Epithelial cell of prostate (primary cell): ENCODE data around the gene SDR39U1.

Experiments
- DNase-seq: peaks from one replicate; pipeline ENCODE4 v3.0.0-alpha.2; 2011; ENCODE audit warnings: low read depth, low spot score
- H3K27ac ChIP-seq: fragments of 450-650 bp; 2 replicates; pipeline ENCODE4 v1.5.1; 2017; ENCODE audit warnings: mild to moderate bottlenecking

Gene SDR39U1

GRCh38 chr14:24397639-24398292 lies 44.8 kb downstream of the SDR39U1 start:
- H3K27ac ChIP-seq = peak overlapping the region; percentile 97
- DNase-seq = no peak

GRCh38 chr14:24395609-24396582 lies 46.7 kb downstream of the SDR39U1 start:
- peak overlapping the region; percentile 97 for H3K27ac ChIP-seq
- peak; percentile 71 for DNase-seq

GRCh38 chr14:24394275-24394674 lies 48.3 kb downstream of the SDR39U1 start:
- H3K27ac ChIP-seq = peak overlapping the region; percentile 97
- no peak for DNase-seq

GRCh38 chr14:24392325-24393091 lies 50.1 kb downstream of the SDR39U1 start:
- peak overlapping the region; percentile 97 for H3K27ac ChIP-seq
- peak; percentile 68 for DNase-seq

GRCh38 chr14:24390701-24391468 lies 51.7 kb downstream of the SDR39U1 start:
- H3K27ac ChIP-seq = peak overlapping the region; percentile 97
- no peak for DNase-seq
